HepG2 (cell line): ENCODE measurements around the gene SAE1. TPM values are rescaled to one million over a fixed set of nuclear protein-coding genes. Genes with fewer than 3 reads are reported as not detected.

ENCODE experiments used
- ATAC-seq: fragments of 200-7000 bp; cut with Tn5 transposase; 3 replicates; pipeline ENCODE4 v1.9.1; 2020; ENCODE audit warnings: mild to moderate bottlenecking, moderate library complexity
- BruUV-seq: library from RNA; stranded (reverse); fragments of 400-500 nt; replicated peaks from 2 replicates; lab custom pipeline; 2021; lab: Mats Ljungman, UMichigan
- CTCF ChIA-PET: fragments of 300-600 bp; formaldehyde crosslinking; extraction: SDS; loops from one replicate; lab custom pipeline; 2021; ENCODE audit warnings: low total read pairs, inconsistent platforms, low intra/inter-chr PET ratio; lab: Yijun Ruan, JAX
- POLR2A ChIA-PET: fragments of 350-600 bp; sonication (Branson Sonifier 250); formaldehyde crosslinking; loops from one replicate; lab custom pipeline; 2020; ENCODE audit warnings: antibody characterized with exemption, inconsistent platforms; lab: Yijun Ruan, JAX
- DNase-seq: peaks from one replicate; pipeline ENCODE4 v3.0.0-alpha.2; 2015; ENCODE audit warnings: low spot score
- FAIRE-seq: peaks from 3 replicates; lab custom pipeline; 2011; peaks lifted over from hg19 to GRCh38; lab: Jason Lieb, UNC
- H2AFZ ChIP-seq: one replicate; pipeline ENCODE4 v1.6.1; 2011; ENCODE audit warnings: low read length, inconsistent platforms
- H3K27ac ChIP-seq: fragments of 300-600 bp; 3 replicates; pipeline ENCODE4 v1.8.0; 2011; ENCODE audit warnings: mixed run types, mild to moderate bottlenecking, mixed read lengths, low read length, inconsistent platforms; ENCODE audit not compliant: insufficient read depth; ENCODE audit errors: extremely low read length
- H3K27me3 ChIP-seq, 2 experiments: fragments of 200-600 bp in 1 of 2; 2 replicates in 1 of 2; 3 replicates in 1 of 2; pipeline versions ENCODE4 v1.6.0 to v1.8.0; 2011; ENCODE audit warnings: low read length in 2 of 2, mild to moderate bottlenecking in 2 of 2, moderate library complexity in 2 of 2, inconsistent platforms in 1 of 2; ENCODE audit not compliant: insufficient read depth in 2 of 2, control insufficient read depth in 1 of 2
- H3K36me3 ChIP-seq, 2 experiments: fragments of 200-600 bp in 1 of 2; replicated peaks in 1 of 2; 2 replicates in 1 of 2; 3 replicates in 1 of 2; pipeline versions ENCODE4 v1.5.1 to v1.8.0; 2011; ENCODE audit warnings: low read length in 2 of 2, inconsistent platforms in 1 of 2; ENCODE audit not compliant: insufficient read depth in 2 of 2, control insufficient read depth in 1 of 2
- H3K4me1 ChIP-seq: 2 replicates; pipeline ENCODE4 v1.5.1; 2012; ENCODE audit warnings: low read length, inconsistent platforms; ENCODE audit not compliant: insufficient read depth
- H3K4me2 ChIP-seq: 2 replicates; pipeline ENCODE4 v1.6.0; 2011; ENCODE audit warnings: low read depth, low read length, inconsistent platforms
- H3K4me3 ChIP-seq, 3 experiments: fragments of 200-600 bp in 1 of 3; sonication (generic), shearing (Covaris generic) in 1 of 3; replicated peaks in 1 of 3; 2 replicates each; pipeline ENCODE4 v1.5.1; 2011 to 2016; ENCODE audit warnings: low read length in 3 of 3, inconsistent platforms in 2 of 3, low read depth in 2 of 3, mild to moderate bottlenecking in 2 of 3, control low read depth in 1 of 3, mixed read lengths in 1 of 3; ENCODE audit not compliant: insufficient read depth in 1 of 3
- H3K79me2 ChIP-seq: one replicate; pipeline ENCODE4 v1.6.1; 2011; ENCODE audit warnings: low read length, inconsistent platforms; ENCODE audit not compliant: insufficient read depth
- H3K9ac ChIP-seq: 2 replicates; pipeline ENCODE4 v1.6.0; 2011; ENCODE audit warnings: mild to moderate bottlenecking, low read depth, low read length, inconsistent platforms; ENCODE audit not compliant: insufficient read depth
- H3K9me3 ChIP-seq: 2 replicates; pipeline ENCODE4 v1.5.1; 2012; ENCODE audit warnings: mild to moderate bottlenecking, low read length
- H4K20me1 ChIP-seq: 2 replicates; pipeline ENCODE4 v1.6.0; 2011; ENCODE audit warnings: inconsistent platforms, mild to moderate bottlenecking, low read length, moderate library complexity; ENCODE audit not compliant: insufficient read depth
- NONO ChIP-seq, 2 experiments: fragments of 450-650 bp in 1 of 2; sonication (generic) in 1 of 2; formaldehyde crosslinking in 1 of 2; IDR thresholded peaks in 1 of 2; conservative IDR thresholded peaks in 1 of 2; 2 replicates each; pipeline versions ENCODE4 v1.6.1 to v1.8.0; 2017 to 2022; ENCODE audit warnings: mild to moderate bottlenecking in 1 of 2, missing genetic modification reagents in 1 of 2, moderate library complexity in 1 of 2
- PLRG1 ChIP-seq: fragments of 450-650 bp; conservative IDR thresholded peaks from 2 replicates; pipeline ENCODE4 v1.6.1; 2016
- WIZ ChIP-seq: sonication (generic); formaldehyde crosslinking; IDR thresholded peaks from 2 replicates; pipeline ENCODE4 v1.5.1; 2020; ENCODE audit warnings: mild to moderate bottlenecking, missing genetic modification reagents
- ZFP36 ChIP-seq: fragments of 150-350 bp; IDR thresholded peaks from 2 replicates; pipeline ENCODE4 v1.6.1; 2018; ENCODE audit warnings: borderline replicate concordance, low read length, low read depth; ENCODE audit not compliant: partially characterized antibody
- ZFP90 ChIP-seq: sonication (generic); formaldehyde crosslinking; IDR thresholded peaks from 2 replicates; pipeline ENCODE4 v1.8.0; 2022; ENCODE audit warnings: missing genetic modification reagents, mild to moderate bottlenecking, inconsistent platforms, borderline replicate concordance
- ZNF333 ChIP-seq: sonication (generic); formaldehyde crosslinking; IDR thresholded peaks from 2 replicates; pipeline ENCODE4 v1.4.0; 2020; ENCODE audit warnings: mild to moderate bottlenecking, missing genetic modification reagents, borderline replicate concordance
- ZNF564 ChIP-seq: sonication (generic); formaldehyde crosslinking; IDR thresholded peaks from 2 replicates; pipeline ENCODE4 v1.8.1; 2023; ENCODE audit warnings: mild to moderate bottlenecking, missing genetic modification reagents
- ZNF879 ChIP-seq: sonication (generic); formaldehyde crosslinking; IDR thresholded peaks from 2 replicates; pipeline ENCODE4 v1.8.1; 2023; ENCODE audit warnings: missing genetic modification reagents
- ZSCAN25 ChIP-seq: sonication (generic); formaldehyde crosslinking; IDR thresholded peaks from 2 replicates; pipeline ENCODE4 v1.8.0; 2022; ENCODE audit warnings: mild to moderate bottlenecking, missing genetic modification reagents
- WGBS: methylation state at CpG from one replicate; pipeline ENCODE4 v1.1.6; 2017; ENCODE audit warnings: low lambda C conversion rate; 5-methylcytosine and 5-hydroxymethylcytosine counted together
- in situ Hi-C: cut with HindIII; loops from 2 replicates; pipeline ENCODE4 v1.10.0; 2017; ENCODE audit warnings: low pct_unique_long_range_greater_than_20kb; ENCODE audit not compliant: extremely low pct_ligation_motif_present
- intact Hi-C: fragments of 100-400 bp; cut with micrococcal nuclease; formaldehyde crosslinking; loops from one replicate; pipeline ENCODE4 v1.10.0; 2022; ENCODE audit not compliant: unreplicated experiment
- polyA plus RNA-seq, 8 experiments: library from polyadenylated mRNA; depleted of rRNA in 3 of 8; stranded (reverse) in 7 of 8; unstranded in 1 of 8; fragments of >200 nt; fragmentation: Illumina TruSeq in 4 of 8; extraction: Trizol in 4 of 8; gene quantifications; 2 replicates each; pipeline versions ENCODE4 v1.2.1 to v1.2.3, GENCODE V29; 2011 to 2016; ENCODE audit warnings: low read depth in 4 of 8, missing spikeins in 1 of 8, mixed read lengths in 1 of 8; ENCODE audit not compliant: insufficient read depth in 1 of 8
- total RNA-seq, 5 experiments: library from RNA; depleted of rRNA; stranded (reverse); fragments of >200 nt; fragmentation: Illumina TruSeq; extraction: Trizol; gene quantifications; 2 replicates each; pipeline ENCODE4 v1.2.3, GENCODE V29; 2016; ENCODE audit warnings: low read depth in 1 of 5
- TF ChIP-seq, protein P1 (sequence below): sonication (generic); formaldehyde crosslinking; IDR thresholded peaks from 2 replicates; pipeline ENCODE4 v1.5.1; 2020; ENCODE audit warnings: mild to moderate bottlenecking, missing genetic modification reagents
- TF ChIP-seq, protein P2 (sequence below): sonication (generic); formaldehyde crosslinking; conservative IDR thresholded peaks from 2 replicates; pipeline ENCODE4 v1.8.0; 2022; ENCODE audit warnings: low read depth, missing genetic modification reagents
- TF ChIP-seq, protein P3 (sequence below): sonication (generic); formaldehyde crosslinking; IDR thresholded peaks from 2 replicates; pipeline ENCODE4 v1.5.0; 2020; ENCODE audit warnings: missing genetic modification reagents

SAE1 gene
- total and polyA plus RNA-seq, 2 of the 13 experiments (the other 11 are each of a cell fraction or from before 2014, with no cell fraction given), result 87.6 to 197 TPM

DNA sequence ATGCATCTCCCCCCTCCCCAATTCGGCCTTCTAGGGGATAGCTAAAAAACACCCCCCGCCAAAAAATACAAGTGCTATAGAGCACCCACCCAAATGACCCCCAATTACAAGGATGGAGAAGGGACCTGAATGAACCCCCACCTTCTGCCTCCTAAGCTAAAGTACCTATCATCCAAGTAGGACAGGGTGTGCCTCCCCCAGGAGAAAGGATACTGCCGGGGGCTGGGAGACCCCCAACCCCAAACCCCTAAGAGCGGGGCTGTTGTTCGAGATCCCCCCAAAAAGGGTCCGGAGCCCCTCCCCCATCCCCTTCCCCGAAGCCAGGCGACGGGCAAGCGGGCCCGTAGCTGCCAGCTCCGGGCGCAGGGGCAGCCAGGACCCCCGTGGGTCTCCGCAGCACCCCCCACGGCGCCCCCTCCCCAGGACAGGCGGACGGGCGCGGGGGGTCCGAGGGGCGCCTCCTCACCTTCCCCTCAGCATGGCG is 18.9 kb upstream of the SAE1 start (continued):
- TF ChIP-seq, protein P1, sequence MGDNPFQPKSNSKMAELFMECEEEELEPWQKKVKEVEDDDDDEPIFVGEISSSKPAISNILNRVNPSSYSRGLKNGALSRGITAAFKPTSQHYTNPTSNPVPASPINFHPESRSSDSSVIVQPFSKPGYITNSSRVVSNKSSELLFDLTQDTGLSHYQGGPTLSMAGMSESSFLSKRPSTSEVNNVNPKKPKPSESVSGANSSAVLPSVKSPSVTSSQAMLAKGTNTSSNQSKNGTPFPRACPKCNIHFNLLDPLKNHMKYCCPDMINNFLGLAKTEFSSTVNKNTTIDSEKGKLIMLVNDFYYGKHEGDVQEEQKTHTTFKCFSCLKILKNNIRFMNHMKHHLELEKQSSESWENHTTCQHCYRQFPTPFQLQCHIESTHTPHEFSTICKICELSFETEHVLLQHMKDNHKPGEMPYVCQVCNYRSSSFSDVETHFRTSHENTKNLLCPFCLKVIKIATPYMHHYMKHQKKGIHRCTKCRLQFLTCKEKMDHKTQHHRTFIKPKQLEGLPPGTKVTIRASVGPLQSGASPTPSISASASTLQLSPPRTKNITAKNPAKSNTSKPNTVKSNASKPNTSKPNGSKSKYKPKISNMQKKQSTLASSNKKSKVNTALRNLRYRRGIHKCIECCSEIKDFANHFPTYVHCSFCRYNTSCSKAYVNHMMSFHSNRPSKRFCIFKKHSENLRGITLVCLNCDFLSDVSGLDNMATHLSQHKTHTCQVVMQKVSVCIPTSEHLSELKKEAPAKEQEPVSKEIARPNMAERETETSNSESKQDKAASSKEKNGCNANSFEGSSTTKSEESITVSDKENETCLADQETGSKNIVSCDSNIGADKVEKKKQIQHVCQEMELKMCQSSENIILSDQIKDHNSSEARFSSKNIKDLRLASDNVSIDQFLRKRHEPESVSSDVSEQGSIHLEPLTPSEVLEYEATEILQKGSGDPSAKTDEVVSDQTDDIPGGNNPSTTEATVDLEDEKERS, result no peak
- no peak for TF ChIP-seq NONO (IDR thresholded peaks at IDR 0.05)
- peak; percentile 29; the same call in 1 of the 2 replicates for TF ChIP-seq NONO (CRISPR knock-in tag; conservative IDR thresholded peaks at IDR 0.05)
- no peak for TF ChIP-seq PLRG1
- no peak for TF ChIP-seq ZFP36
- TF ChIP-seq ZFP90 (CRISPR knock-in tag), result no peak

DNA sequence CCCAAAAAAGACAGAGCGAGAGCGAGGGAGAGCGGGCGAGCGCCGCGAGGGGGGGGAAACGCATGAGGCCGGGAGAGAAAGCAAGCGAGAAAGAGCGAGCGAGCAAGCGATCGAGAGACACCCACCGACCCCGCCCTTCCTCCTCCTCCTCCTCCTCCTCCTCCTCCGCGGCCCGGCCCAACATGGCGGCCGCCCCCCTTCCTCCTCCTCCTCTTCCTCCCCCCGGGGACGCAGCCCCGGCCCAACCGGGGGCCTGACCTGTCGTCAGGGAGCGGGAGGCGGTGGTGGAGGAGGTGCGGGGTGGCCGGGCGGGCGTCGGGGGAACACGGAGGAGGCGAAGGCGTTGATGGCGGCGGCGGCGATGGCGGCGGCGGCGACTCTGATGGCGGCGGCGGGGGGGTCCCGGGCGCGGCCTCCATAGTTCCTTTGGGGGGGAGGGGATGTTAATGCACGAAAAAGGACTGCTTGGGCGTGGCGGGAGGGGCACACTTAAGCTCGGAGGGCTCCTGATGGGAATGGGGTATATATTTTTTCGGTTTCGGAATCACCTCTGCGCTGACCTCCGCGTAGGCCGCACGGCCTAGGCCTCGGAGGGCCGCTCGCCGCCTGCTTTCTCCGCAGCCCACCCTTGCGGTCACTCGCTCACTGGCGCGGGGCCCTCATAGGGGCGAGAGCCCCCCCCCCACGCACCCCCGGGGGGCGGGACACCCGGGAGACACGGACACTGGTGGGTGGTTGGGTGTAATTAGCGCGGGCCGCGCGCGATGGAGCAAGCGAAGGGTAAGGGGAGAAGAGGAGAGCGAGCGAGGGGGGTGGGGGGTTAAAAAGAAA is 18.3 kb upstream of the SAE1 start:
- peaks cover 0 to 1% of the 10 kb centered on the region in 2 experiments; a peak in 1 of 5 replicates for H3K36me3 ChIP-seq
- H3K79me2 ChIP-seq, result peaks cover 37% of the 10 kb centered on the region
- ATAC-seq (peak; percentile 48), FAIRE-seq (no peak), DNase-seq (peak; percentile 81)
- POLR2A ChIA-PET, result interaction anchor here (0.9 to 11.5 kb wide), 21 partner anchors 9 to 324 kb away, joined by 3 to 456 read pairs (median 14); partner anchors contain the start of genes AP2S1, CCDC9, SAE1 and SLC1A5
- peaks cover 46% of the 10 kb centered on the region for H3K4me1 ChIP-seq
- 3% methylated on average over 34 of the region's 85 CpGs for WGBS
- H2AFZ ChIP-seq, result no peak overlapping the region
- H3K4me2 ChIP-seq, result peak overlapping the region; percentile 97
- H3K4me3 ChIP-seq, result peak overlapping the region; percentile 85 to 94 (median 88)
- no TSS peak for BruUV-seq
- intact Hi-C loops, result no loop called here
- in situ Hi-C loops, result no loop called here
- CTCF ChIA-PET, result no interaction called here
- H3K9ac ChIP-seq, result peak overlapping the region; percentile 100
- H3K27ac ChIP-seq, result peak overlapping the region; percentile 100
- H4K20me1 ChIP-seq, result no peaks in the 10 kb centered on the region; the same call in 1 of the 2 replicates
- no peaks in the 10 kb centered on the region; a peak in 1 of 5 replicates for H3K27me3 ChIP-seq
- H3K9me3 ChIP-seq, result no peaks in the 10 kb centered on the region
- TF ChIP-seq, protein P2, sequence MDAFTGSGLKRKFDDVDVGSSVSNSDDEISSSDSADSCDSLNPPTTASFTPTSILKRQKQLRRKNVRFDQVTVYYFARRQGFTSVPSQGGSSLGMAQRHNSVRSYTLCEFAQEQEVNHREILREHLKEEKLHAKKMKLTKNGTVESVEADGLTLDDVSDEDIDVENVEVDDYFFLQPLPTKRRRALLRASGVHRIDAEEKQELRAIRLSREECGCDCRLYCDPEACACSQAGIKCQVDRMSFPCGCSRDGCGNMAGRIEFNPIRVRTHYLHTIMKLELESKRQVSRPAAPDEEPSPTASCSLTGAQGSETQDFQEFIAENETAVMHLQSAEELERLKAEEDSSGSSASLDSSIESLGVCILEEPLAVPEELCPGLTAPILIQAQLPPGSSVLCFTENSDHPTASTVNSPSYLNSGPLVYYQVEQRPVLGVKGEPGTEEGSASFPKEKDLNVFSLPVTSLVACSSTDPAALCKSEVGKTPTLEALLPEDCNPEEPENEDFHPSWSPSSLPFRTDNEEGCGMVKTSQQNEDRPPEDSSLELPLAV, result no peak
- TF ChIP-seq ZSCAN25 (no peak), WIZ (CRISPR knock-in tag) (no peak), ZNF564 (no peak; the same call in 1 of the 2 replicates), ZNF333 (no peak), ZNF879 (CRISPR knock-in tag) (no peak; the same call in 1 of the 2 replicates), ZFP36 (no peak)
- TF ChIP-seq, protein P3, sequence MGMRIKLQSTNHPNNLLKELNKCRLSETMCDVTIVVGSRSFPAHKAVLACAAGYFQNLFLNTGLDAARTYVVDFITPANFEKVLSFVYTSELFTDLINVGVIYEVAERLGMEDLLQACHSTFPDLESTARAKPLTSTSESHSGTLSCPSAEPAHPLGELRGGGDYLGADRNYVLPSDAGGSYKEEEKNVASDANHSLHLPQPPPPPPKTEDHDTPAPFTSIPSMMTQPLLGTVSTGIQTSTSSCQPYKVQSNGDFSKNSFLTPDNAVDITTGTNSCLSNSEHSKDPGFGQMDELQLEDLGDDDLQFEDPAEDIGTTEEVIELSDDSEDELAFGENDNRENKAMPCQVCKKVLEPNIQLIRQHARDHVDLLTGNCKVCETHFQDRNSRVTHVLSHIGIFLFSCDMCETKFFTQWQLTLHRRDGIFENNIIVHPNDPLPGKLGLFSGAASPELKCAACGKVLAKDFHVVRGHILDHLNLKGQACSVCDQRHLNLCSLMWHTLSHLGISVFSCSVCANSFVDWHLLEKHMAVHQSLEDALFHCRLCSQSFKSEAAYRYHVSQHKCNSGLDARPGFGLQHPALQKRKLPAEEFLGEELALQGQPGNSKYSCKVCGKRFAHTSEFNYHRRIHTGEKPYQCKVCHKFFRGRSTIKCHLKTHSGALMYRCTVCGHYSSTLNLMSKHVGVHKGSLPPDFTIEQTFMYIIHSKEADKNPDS (CRISPR knock-in tag), result no peak
